MCF 10A (cell line): ENCODE data around the gene ELMO1. TPM values are rescaled to one million over a fixed set of nuclear protein-coding genes. Genes with fewer than 3 reads are reported as not detected.

Source experiments
- BruUV-seq: library from RNA; stranded (reverse); fragments of 400-500 nt; replicated peaks from 2 replicates; lab custom pipeline; 2021; lab: Mats Ljungman, UMichigan
- CTCF ChIA-PET: fragments of 300-600 bp; sonication (Branson Sonifier 250); formaldehyde crosslinking; extraction: SDS; loops from one replicate; lab custom pipeline; 2021; ENCODE audit warnings: antibody characterized with exemption, inconsistent platforms; lab: Yijun Ruan, JAX
- POLR2A ChIA-PET: fragments of 300-600, 350-650 bp; sonication (Branson Sonifier 250); formaldehyde crosslinking; extraction: SDS; loops from one replicate; lab custom pipeline; 2020; ENCODE audit warnings: antibody characterized with exemption, inconsistent platforms; lab: Yijun Ruan, JAX
- DNase-seq: peaks from one replicate; pipeline ENCODE4 v3.0.0-alpha.2; 2018; ENCODE audit not compliant: unreplicated experiment
- H3K27ac Mint-ChIP-seq: one replicate; pipeline ENCODE4 v1.8.0; 2022; ENCODE audit warnings: mild to moderate bottlenecking, low read depth, mixed read lengths; ENCODE audit not compliant: unreplicated experiment
- H3K27me3 Mint-ChIP-seq: one replicate; pipeline ENCODE4 v1.8.0; 2022; ENCODE audit warnings: mixed read lengths; ENCODE audit not compliant: insufficient read depth, unreplicated experiment
- H3K36me3 Mint-ChIP-seq: one replicate; pipeline ENCODE4 v1.8.0; 2022; ENCODE audit warnings: mild to moderate bottlenecking, moderate library complexity, mixed read lengths; ENCODE audit not compliant: insufficient read depth, unreplicated experiment
- H3K4me1 Mint-ChIP-seq: one replicate; pipeline ENCODE4 v1.8.0; 2022; ENCODE audit warnings: mixed read lengths; ENCODE audit not compliant: insufficient read depth, unreplicated experiment
- H3K4me3 Mint-ChIP-seq: one replicate; pipeline ENCODE4 v1.8.0; 2022; ENCODE audit warnings: mild to moderate bottlenecking, moderate library complexity, mixed read lengths; ENCODE audit not compliant: unreplicated experiment
- H3K9me3 Mint-ChIP-seq: one replicate; pipeline ENCODE4 v1.8.0; 2022; ENCODE audit warnings: mixed read lengths; ENCODE audit not compliant: unreplicated experiment
- intact Hi-C: fragments of 100-400 bp; cut with micrococcal nuclease; formaldehyde crosslinking; loops from 2 replicates; pipeline ENCODE4 v1.14.1; 2022
- total RNA-seq: library from RNA; stranded (reverse); gene quantifications from 2 replicates; pipeline ENCODE4 v1.2.3, GENCODE V29; 2022
- TF ChIP-seq, protein P1 (sequence below): fragments of 200-600 bp; IDR thresholded peaks from one replicate; pipeline ENCODE4 v1.8.0; 2022; ENCODE audit warnings: antibody characterized with exemption, mild to moderate bottlenecking; ENCODE audit not compliant: unreplicated experiment

ELMO1 gene
- total RNA-seq, 1 experiment from 2014 or later: 0.30 TPM

- H3K27me3 Mint-ChIP-seq: no peaks in the 10 kb centered on the region
- no peaks in the 10 kb centered on the region for H3K36me3 Mint-ChIP-seq
- H3K4me3 Mint-ChIP-seq: no peak overlapping the region
- BruUV-seq: no TSS peak
- H3K9me3 Mint-ChIP-seq: no peaks in the 10 kb centered on the region
- ChIA-PET CTCF (interaction anchor here (0.6 kb wide), 3 partner anchors 438 to 1174 kb away, joined by 3 to 4 read pairs (median 3); no protein-coding TSS in a partner anchor), POLR2A (interaction anchor here (0.5 kb wide), 1 partner anchor 56 kb away, joined by 3 read pairs; no protein-coding TSS in a partner anchor)
- no peak for DNase-seq
- H3K4me1 Mint-ChIP-seq: peaks cover 19% of the 10 kb centered on the region
- intact Hi-C loops: no loop called here
- H3K27ac Mint-ChIP-seq: no peak overlapping the region
- TF ChIP-seq, protein P1, sequence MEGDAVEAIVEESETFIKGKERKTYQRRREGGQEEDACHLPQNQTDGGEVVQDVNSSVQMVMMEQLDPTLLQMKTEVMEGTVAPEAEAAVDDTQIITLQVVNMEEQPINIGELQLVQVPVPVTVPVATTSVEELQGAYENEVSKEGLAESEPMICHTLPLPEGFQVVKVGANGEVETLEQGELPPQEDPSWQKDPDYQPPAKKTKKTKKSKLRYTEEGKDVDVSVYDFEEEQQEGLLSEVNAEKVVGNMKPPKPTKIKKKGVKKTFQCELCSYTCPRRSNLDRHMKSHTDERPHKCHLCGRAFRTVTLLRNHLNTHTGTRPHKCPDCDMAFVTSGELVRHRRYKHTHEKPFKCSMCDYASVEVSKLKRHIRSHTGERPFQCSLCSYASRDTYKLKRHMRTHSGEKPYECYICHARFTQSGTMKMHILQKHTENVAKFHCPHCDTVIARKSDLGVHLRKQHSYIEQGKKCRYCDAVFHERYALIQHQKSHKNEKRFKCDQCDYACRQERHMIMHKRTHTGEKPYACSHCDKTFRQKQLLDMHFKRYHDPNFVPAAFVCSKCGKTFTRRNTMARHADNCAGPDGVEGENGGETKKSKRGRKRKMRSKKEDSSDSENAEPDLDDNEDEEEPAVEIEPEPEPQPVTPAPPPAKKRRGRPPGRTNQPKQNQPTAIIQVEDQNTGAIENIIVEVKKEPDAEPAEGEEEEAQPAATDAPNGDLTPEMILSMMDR: no peak
Measured at GRCh38 chr7:37092548-37092947, 356.1 kb downstream of the ELMO1 start.

DNA sequence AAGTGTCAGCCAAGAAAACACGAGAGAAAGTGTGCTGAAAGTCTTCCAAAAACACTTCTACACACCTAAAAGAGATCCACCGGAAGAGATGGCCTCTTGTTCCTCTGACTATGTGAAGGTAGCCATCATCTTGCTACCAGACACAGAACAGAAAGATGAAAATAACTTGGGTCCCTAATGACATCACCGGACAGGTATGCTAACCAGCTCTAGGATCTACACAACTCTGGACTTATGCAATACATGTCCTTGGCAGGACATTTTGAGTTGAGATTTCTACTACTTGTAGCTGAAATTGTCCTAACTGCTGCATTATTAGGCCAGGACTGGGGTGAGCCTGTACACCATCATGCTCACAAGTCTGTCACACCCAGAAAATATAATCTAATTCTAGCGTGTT, 358.7 kb downstream of the ELMO1 start:
- intact Hi-C loops: no loop called here
- no peaks in the 10 kb centered on the region for H3K36me3 Mint-ChIP-seq
- H3K27me3 Mint-ChIP-seq: no peaks in the 10 kb centered on the region
- BruUV-seq: no TSS peak
- TF ChIP-seq, protein P1: no peak
- ChIA-PET CTCF (no interaction called here), POLR2A (interaction anchor here (0.6 to 0.8 kb wide), 2 partner anchors 262 to 479 kb away, joined by 3 read pairs; no protein-coding TSS in a partner anchor)
- no peak overlapping the region for H3K4me3 Mint-ChIP-seq
- DNase-seq: peak; percentile 59
- no peaks in the 10 kb centered on the region for H3K9me3 Mint-ChIP-seq
- H3K4me1 Mint-ChIP-seq: peaks cover 13% of the 10 kb centered on the region
- H3K27ac Mint-ChIP-seq: no peak overlapping the region

- POLR2A ChIA-PET: no interaction called here
- CTCF ChIA-PET: no interaction called here
- DNase-seq: no peak
- Mint-ChIP-seq H3K36me3 (no peaks in the 10 kb centered on the region), H3K9me3 (no peaks in the 10 kb centered on the region), H3K27me3 (no peaks in the 10 kb centered on the region), H3K27ac (no peak overlapping the region), H3K4me1 (peaks cover 15% of the 10 kb centered on the region), H3K4me3 (no peak overlapping the region)
- no TSS peak for BruUV-seq
- intact Hi-C loops: no loop called here
- TF ChIP-seq, protein P1: no peak
Measured at GRCh38 chr7:37085600-37085999, 363.1 kb downstream of the ELMO1 start.

DNA sequence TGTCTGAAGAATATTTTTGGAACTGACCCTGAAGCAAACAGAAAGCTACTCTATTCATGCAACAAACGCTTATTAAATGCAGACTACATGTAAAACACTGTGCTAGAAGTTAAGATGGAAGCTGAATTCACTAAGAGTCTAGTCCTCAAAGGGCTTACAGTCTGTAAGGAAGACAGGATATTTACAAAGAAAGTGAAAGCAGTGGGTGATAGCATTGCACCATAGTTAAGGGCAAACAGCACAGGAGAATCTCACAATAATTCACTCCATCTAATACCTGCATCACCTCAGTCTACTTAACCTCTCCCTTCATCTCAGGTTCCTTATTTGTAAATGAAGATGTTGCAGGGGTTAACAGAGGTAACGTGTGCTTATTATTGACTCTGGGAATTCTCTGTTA, 364.4 kb downstream of the ELMO1 start:
- H3K36me3 Mint-ChIP-seq: no peaks in the 10 kb centered on the region
- no peaks in the 10 kb centered on the region for H3K9me3 Mint-ChIP-seq
- H3K27ac Mint-ChIP-seq: no peak overlapping the region
- BruUV-seq: no TSS peak
- peaks cover 4% of the 10 kb centered on the region for H3K4me1 Mint-ChIP-seq
- TF ChIP-seq, protein P1: no peak
- ChIA-PET CTCF (interaction anchor here (1.2 to 1.8 kb wide), 2 partner anchors 97 to 116 kb away, joined by 3 to 7 read pairs; no protein-coding TSS in a partner anchor), POLR2A (interaction anchor here (1.5 kb wide), 1 partner anchor 17 kb away, joined by 3 read pairs; no protein-coding TSS in a partner anchor)
- DNase-seq: no peak
- no peak overlapping the region for H3K4me3 Mint-ChIP-seq
- no peaks in the 10 kb centered on the region for H3K27me3 Mint-ChIP-seq
- intact Hi-C loops: no loop called here
